Kidney tubule cell (primary cell): ENCODE measurements around the gene RUNX1.
A peak's percentile ranks its signal among the peaks of the same experiment; 100 is the strongest.

Experiments used
- DNase-seq: peaks from one replicate; pipeline ENCODE4 v3.0.0-alpha.2; 2018; ENCODE audit warnings: low spot score

RUNX1 gene

GRCh38 chr21:34825101-34825500 lies 224.0 kb downstream of the RUNX1 start:
- DNase-seq, result no peak

- DNase-seq, result no peak
These were observed 224.8 kb downstream of the RUNX1 start for GRCh38 chr21:34824314-34824713.

GRCh38 chr21:34822942-34823341 lies 226.2 kb downstream of the RUNX1 start:
- DNase-seq, result peak; percentile 63

GRCh38 chr21:34822168-34822567 lies 226.9 kb downstream of the RUNX1 start:
- no peak for DNase-seq

- no peak for DNase-seq
These were observed 227.4 kb downstream of the RUNX1 start for GRCh38 chr21:34821717-34822116.

GRCh38 chr21:34820051-34820450 lies 229.1 kb downstream of the RUNX1 start:
- no peak for DNase-seq

- no peak for DNase-seq
These were observed 229.6 kb downstream of the RUNX1 start for GRCh38 chr21:34819357-34819999.

- no peak for DNase-seq
These were observed 230.4 kb downstream of the RUNX1 start for GRCh38 chr21:34818662-34819158.

GRCh38 chr21:34817821-34818661 lies 231.1 kb downstream of the RUNX1 start:
- no peak for DNase-seq

- no peak for DNase-seq
These were observed 233.0 kb downstream of the RUNX1 start for GRCh38 chr21:34815831-34816705.

GRCh38 chr21:34814529-34814951 lies 234.6 kb downstream of the RUNX1 start:
- DNase-seq, result no peak

- no peak for DNase-seq
These were observed 235.7 kb downstream of the RUNX1 start for GRCh38 chr21:34813266-34813894.

GRCh38 chr21:34812504-34813265 lies 236.4 kb downstream of the RUNX1 start:
- DNase-seq, result peak; percentile 53

GRCh38 chr21:34811368-34811767 lies 237.7 kb downstream of the RUNX1 start:
- no peak for DNase-seq

GRCh38 chr21:34810786-34811185 lies 238.3 kb downstream of the RUNX1 start:
- no peak for DNase-seq

- DNase-seq, result no peak
These were observed 239.3 kb downstream of the RUNX1 start for GRCh38 chr21:34809822-34810221.

- DNase-seq, result no peak
These were observed 240.4 kb downstream of the RUNX1 start for GRCh38 chr21:34808569-34809204.

GRCh38 chr21:34807881-34808568 lies 241.1 kb downstream of the RUNX1 start:
- DNase-seq, result peak; percentile 94

- DNase-seq, result peak; percentile 98
These were observed 241.8 kb downstream of the RUNX1 start for GRCh38 chr21:34807146-34807880.
